Endothelial cell of umbilical vein (primary cell): ENCODE data around the gene HOXB6. TPM values are rescaled to one million over a fixed set of nuclear protein-coding genes. Genes with fewer than 3 reads are reported as not detected.

Source experiments
- BruUV-seq: library from RNA; stranded (reverse); fragments of 400-500 nt; replicated peaks from 2 replicates; lab custom pipeline; 2021; lab: Mats Ljungman, UMichigan
- CTCF ChIA-PET: fragments of 300-600, 350-600 bp; sonication (Branson Sonifier 250); formaldehyde crosslinking; loops from one replicate; lab custom pipeline; 2021; ENCODE audit warnings: antibody characterized with exemption, inconsistent platforms; lab: Charles Lee
- POLR2A ChIA-PET: fragments of 300-600, 350-600 bp; sonication (Branson Sonifier 250); formaldehyde crosslinking; loops from one replicate; lab custom pipeline; 2021; ENCODE audit warnings: antibody characterized with exemption, inconsistent platforms; lab: Charles Lee
- DNase-seq: peaks from one replicate; pipeline ENCODE4 v3.0.0-alpha.2; 2011; ENCODE audit warnings: low read depth, low spot score
- FAIRE-seq: peaks from 2 replicates; lab custom pipeline; 2011; peaks lifted over from hg19 to GRCh38; lab: Jason Lieb, UNC
- H2AFZ ChIP-seq: 2 replicates; pipeline ENCODE4 v1.6.0; 2012; ENCODE audit warnings: low read depth, low read length, control low read depth, inconsistent platforms
- H3K27ac ChIP-seq: 2 replicates; pipeline ENCODE4 v1.5.1; 2011; ENCODE audit warnings: low read depth, mild to moderate bottlenecking, control low read depth, low read length, moderate library complexity; ENCODE audit not compliant: insufficient read depth
- H3K27me3 ChIP-seq, 2 experiments: 2 replicates each; pipeline versions ENCODE4 v1.6.0 to v1.6.1; 2011; ENCODE audit warnings: low read length in 2 of 2, mixed read lengths in 1 of 2; ENCODE audit not compliant: control insufficient read depth in 2 of 2, insufficient read depth in 2 of 2
- H3K36me3 ChIP-seq, 2 experiments: 2 replicates in 1 of 2; 3 replicates in 1 of 2; pipeline ENCODE4 v1.5.1; 2011; ENCODE audit warnings: low read length in 2 of 2, mild to moderate bottlenecking in 1 of 2, moderate library complexity in 1 of 2; ENCODE audit not compliant: control insufficient read depth in 2 of 2, insufficient read depth in 2 of 2; ENCODE audit errors: extremely low read depth in 1 of 2
- H3K4me1 ChIP-seq: 3 replicates; pipeline ENCODE4 v1.5.1; 2011; ENCODE audit warnings: mild to moderate bottlenecking, low read length; ENCODE audit not compliant: control insufficient read depth, insufficient read depth; ENCODE audit errors: extremely low read depth
- H3K4me2 ChIP-seq: 2 replicates; pipeline ENCODE4 v1.6.1; 2011; ENCODE audit warnings: low read length, control low read depth, mixed read lengths; ENCODE audit not compliant: insufficient read depth
- H3K4me3 ChIP-seq, 3 experiments: fragments of 200-600 bp in 1 of 3; sonication (generic), shearing (Covaris generic) in 1 of 3; replicated peaks in 1 of 3; 2 replicates each; pipeline ENCODE4 v1.5.1; 2011 to 2016; ENCODE audit warnings: control low read depth in 3 of 3, low read length in 3 of 3, mild to moderate bottlenecking in 2 of 3, inconsistent platforms in 1 of 3, low read depth in 1 of 3, moderate library complexity in 1 of 3; ENCODE audit not compliant: insufficient read depth in 1 of 3
- H3K79me2 ChIP-seq: 2 replicates; pipeline ENCODE4 v1.6.0; 2012; ENCODE audit warnings: low read length, inconsistent platforms; ENCODE audit not compliant: control insufficient read depth, insufficient read depth
- H3K9ac ChIP-seq: replicated peaks from 2 replicates; pipeline ENCODE3; 2011; ENCODE audit warnings: low read length, control low read depth; ENCODE audit not compliant: insufficient read depth; ENCODE audit errors: extremely low read depth
- H3K9me1 ChIP-seq: replicated peaks from 3 replicates; pipeline ENCODE4 v1.6.0; 2011; ENCODE audit warnings: mild to moderate bottlenecking, low read length; ENCODE audit not compliant: control insufficient read depth, insufficient read depth; ENCODE audit errors: extremely low read depth
- H3K9me3 ChIP-seq: replicated peaks from 2 replicates; pipeline ENCODE4 v1.5.1; 2012; ENCODE audit warnings: low read length, inconsistent platforms; ENCODE audit not compliant: control insufficient read depth, insufficient read depth
- H4K20me1 ChIP-seq: replicated peaks from 2 replicates; pipeline ENCODE3; 2011; ENCODE audit warnings: mild to moderate bottlenecking, low read length; ENCODE audit not compliant: control insufficient read depth, insufficient read depth; ENCODE audit errors: extremely low read depth
- CTCF ChIP-seq, 2 donors: IDR thresholded peaks; 1 replicate in 1 of 2; 2 replicates in 1 of 2; pipeline ENCODE4 v1.5.1; 2011; ENCODE audit warnings: low read length in 2 of 2, mild to moderate bottlenecking in 2 of 2, moderate library complexity in 2 of 2, control low read depth in 1 of 2, inconsistent platforms in 1 of 2, low read depth in 1 of 2; ENCODE audit not compliant: insufficient read depth in 1 of 2; ENCODE audit errors: extremely low read depth in 1 of 2
- EZH2 ChIP-seq: IDR thresholded peaks from 2 replicates; pipeline ENCODE4 v1.6.1; 2012; ENCODE audit warnings: borderline replicate concordance, low read depth, mild to moderate bottlenecking, moderate library complexity, low read length, inconsistent platforms; ENCODE audit not compliant: severe bottlenecking
- FOS ChIP-seq: IDR thresholded peaks from 2 replicates; pipeline ENCODE4 v1.6.1; 2011; ENCODE audit warnings: mild to moderate bottlenecking, low read length, moderate library complexity, borderline replicate concordance; ENCODE audit not compliant: insufficient read depth
- POLR2A ChIP-seq: IDR thresholded peaks from 2 replicates; pipeline ENCODE4 v1.6.1; 2012; ENCODE audit warnings: low read depth, mild to moderate bottlenecking, control low read depth, low read length
- POLR2AphosphoS5 ChIP-seq: IDR thresholded peaks from 2 replicates; pipeline ENCODE4 v1.6.1; 2012; ENCODE audit warnings: low read depth, mild to moderate bottlenecking, control low read depth, low read length, moderate library complexity; ENCODE audit not compliant: insufficient read depth
- dilution Hi-C: fragments of 300-500 bp; cut with MboI; formaldehyde crosslinking; loops from one replicate; pipeline ENCODE4 v1.15.0; 2019; ENCODE audit warnings: low sequenced_read_pairs; ENCODE audit not compliant: extremely low pct_ligation_motif_present
- intact Hi-C: fragments of 100-400 bp; cut with micrococcal nuclease; formaldehyde crosslinking; loops from one replicate; pipeline ENCODE4 v1.10.0; 2022
- polyA plus RNA-seq, 4 experiments: library from polyadenylated mRNA; depleted of rRNA in 3 of 4; stranded (reverse) in 3 of 4; unstranded in 1 of 4; fragments of >200 nt; gene quantifications; 2 replicates each; pipeline versions ENCODE4 v1.2.1 to v1.2.3, GENCODE V29; 2011 to 2012; ENCODE audit warnings: missing spikeins in 1 of 4
- total RNA-seq: library from RNA; stranded (reverse); gene quantifications from 2 replicates; pipeline ENCODE4 v1.2.3, GENCODE V29; 2021

Gene HOXB6
- total and polyA plus RNA-seq, 2 donors (not counting 3 experiments of a cell fraction or from before 2014, with no cell fraction given): 8.8 to 24.0 TPM

- TF ChIP-seq POLR2A (peak; percentile 58), CTCF (IDR thresholded peaks at IDR 0.05; ENCODE audit: extremely low read depth in 1 of 2, insufficient read depth in 1 of 2, low read depth in 1 of 2, low read length in 2 of 2) (no peak), POLR2AphosphoS5 (peak; percentile 43), FOS (no peak), EZH2 (no peak)
- peak overlapping the region; percentile 28 for H3K4me2 ChIP-seq
- BruUV-seq: no TSS peak
- H3K9ac ChIP-seq: peak overlapping the region; percentile 55
- FAIRE-seq (peak; percentile 79), DNase-seq (peak; percentile 65)
- ChIA-PET POLR2A (interaction anchor here (1.0 kb wide), 1 partner anchor 15 kb away, joined by 4 read pairs; no protein-coding TSS in a partner anchor), CTCF (interaction anchor here (0.7 to 1.8 kb wide), 5 partner anchors 10 to 382 kb away, joined by 3 to 5 read pairs (median 3); no protein-coding TSS in a partner anchor)
- intact Hi-C loops (no loop called here), dilution Hi-C loops (no loop called here)
- no peaks in the 10 kb centered on the region for H4K20me1 ChIP-seq
- peaks cover 3% of the 10 kb centered on the region in 2 experiments for H3K36me3 ChIP-seq
- peaks cover 33% of the 10 kb centered on the region for H3K4me1 ChIP-seq
- peak overlapping the region; percentile 37 for H2AFZ ChIP-seq
- no peaks in the 10 kb centered on the region for H3K9me1 ChIP-seq
- H3K79me2 ChIP-seq: peaks cover 77% of the 10 kb centered on the region
- H3K27ac ChIP-seq: peak overlapping the region; percentile 36
- H3K27me3 ChIP-seq: no peaks in the 10 kb centered on the region
- no peaks in the 10 kb centered on the region for H3K9me3 ChIP-seq
- H3K4me3 ChIP-seq: peak overlapping the region; percentile 35 to 43 (median 36)
These were observed 6.8 kb downstream of the HOXB6 start for GRCh38 chr17:48597778-48598631.
